ENCODE data around the gene PLA1A.

The PLA1A gene

GRCh38 chr3:119639494-119640350 is 42.0 kb downstream of the PLA1A start:
- DNase-seq: no peak

GRCh38 chr3:119641416-119641815 is 43.7 kb downstream of the PLA1A start:
- no peak for DNase-seq

GRCh38 chr3:119642746-119643473 is 45.2 kb downstream of the PLA1A start:
- DNase-seq: no peak

GRCh38 chr3:119643528-119643927 is 45.8 kb downstream of the PLA1A start:
- no peak for DNase-seq

GRCh38 chr3:119644481-119644880 is 46.8 kb downstream of the PLA1A start:
- DNase-seq: no peak

GRCh38 chr3:119645813-119646212 is 48.1 kb downstream of the PLA1A start:
- DNase-seq: no peak

- no peak for DNase-seq
These were observed 49.5 kb downstream of the PLA1A start for GRCh38 chr3:119647171-119647570.

GRCh38 chr3:119647843-119648575 is 50.3 kb downstream of the PLA1A start:
- DNase-seq: no peak

- peak; percentile 59 for DNase-seq
These were observed 52.1 kb downstream of the PLA1A start for GRCh38 chr3:119649761-119650160.

- DNase-seq: no peak
These were observed 54.8 kb downstream of the PLA1A start for GRCh38 chr3:119652306-119653033.

- DNase-seq: no peak
These were observed 56.2 kb downstream of the PLA1A start for GRCh38 chr3:119653876-119654275.

GRCh38 chr3:119657887-119658702 is 60.4 kb downstream of the PLA1A start:
- DNase-seq: no peak

- DNase-seq: no peak
These were observed 61.3 kb downstream of the PLA1A start for GRCh38 chr3:119658994-119659393.

- DNase-seq: no peak
These were observed 62.1 kb downstream of the PLA1A start for GRCh38 chr3:119659606-119660291.

- no peak for DNase-seq
These were observed 63.1 kb downstream of the PLA1A start, which contains the start of gene POPDC2 for GRCh38 chr3:119660474-119661440. POPDC2 (minus strand) TSS chr3:119660589; CDS start chr3:119660423, 166 bp downstream.

- DNase-seq: no peak
These were observed 65.1 kb downstream of the PLA1A start for GRCh38 chr3:119662604-119663373.

- DNase-seq: no peak
These were observed 66.2 kb downstream of the PLA1A start for GRCh38 chr3:119663885-119664284.

- no peak for DNase-seq
These were observed 66.7 kb downstream of the PLA1A start for GRCh38 chr3:119664370-119664769.

GRCh38 chr3:119664850-119665379 is 67.2 kb downstream of the PLA1A start:
- no peak for DNase-seq
